HG02678 (cell line): ENCODE results near the gene CELF5.
"Not testable (repeated sequence)": the region's sequence is repeated elsewhere in the genome, so short reads cannot be mapped to it uniquely, and the experiment has no call there.

Source experiments
- ATAC-seq: cut with Tn5 transposase; IDR thresholded peaks from one replicate; pipeline ENCODE4 v1.9.1; 2021; ENCODE audit warnings: mild to moderate bottlenecking, moderate library complexity; ENCODE audit not compliant: unreplicated experiment

The CELF5 gene

DNA sequence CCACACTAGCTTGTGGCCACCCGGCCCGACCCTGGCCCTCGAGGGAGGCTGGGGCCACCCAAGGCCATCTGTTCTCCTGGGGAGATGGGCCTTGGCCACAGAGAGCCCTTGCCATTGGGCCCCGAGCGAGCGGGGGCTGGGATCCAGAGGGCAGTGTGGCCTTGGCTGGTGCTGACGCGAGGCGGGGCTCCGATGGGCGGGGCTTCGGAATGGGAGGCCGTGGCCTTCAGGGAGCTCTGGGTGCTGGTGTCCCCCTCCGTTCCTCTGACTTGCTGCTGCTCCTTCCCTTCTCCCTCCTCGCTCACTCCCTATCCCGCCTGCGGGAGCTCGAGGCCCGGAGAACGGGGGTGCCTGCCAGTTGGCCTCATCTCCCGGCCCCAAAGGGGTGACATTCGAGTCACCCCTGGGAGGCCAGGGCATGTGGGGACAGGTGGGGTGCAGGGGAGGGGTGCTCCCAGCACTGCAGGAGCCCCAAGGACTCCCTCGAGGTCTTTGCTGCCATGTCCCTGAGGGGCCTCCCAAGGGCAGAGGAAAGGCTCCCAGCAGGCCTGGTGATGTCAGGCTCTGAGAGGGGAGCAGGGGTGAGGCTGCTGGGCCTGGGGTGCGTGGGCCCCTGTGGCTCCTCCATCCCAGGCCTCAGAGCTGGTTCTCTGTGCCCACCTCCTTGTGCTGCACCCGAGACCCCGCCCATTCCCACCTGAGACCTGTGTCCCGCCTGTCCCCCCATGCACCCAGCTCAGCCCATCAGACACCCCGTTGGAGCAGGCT is 34.6 kb upstream of the CELF5 start:
- no peak for ATAC-seq

DNA sequence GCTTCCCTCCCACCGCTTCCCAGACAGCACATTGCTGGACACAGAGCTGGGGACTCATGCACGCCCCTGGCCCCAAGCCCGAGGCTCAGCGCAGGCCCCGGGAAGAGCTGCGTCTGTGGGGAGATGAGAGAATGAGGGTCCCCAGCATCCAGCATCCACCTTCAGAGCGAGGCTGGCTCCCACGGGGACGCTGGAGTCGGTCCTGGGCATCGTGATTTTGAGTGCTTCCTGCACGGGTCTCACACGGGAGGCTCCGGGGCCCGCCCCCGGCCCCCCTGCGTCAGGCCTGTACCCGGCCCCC is 34.0 kb upstream of the CELF5 start:
- ATAC-seq, result no peak

DNA sequence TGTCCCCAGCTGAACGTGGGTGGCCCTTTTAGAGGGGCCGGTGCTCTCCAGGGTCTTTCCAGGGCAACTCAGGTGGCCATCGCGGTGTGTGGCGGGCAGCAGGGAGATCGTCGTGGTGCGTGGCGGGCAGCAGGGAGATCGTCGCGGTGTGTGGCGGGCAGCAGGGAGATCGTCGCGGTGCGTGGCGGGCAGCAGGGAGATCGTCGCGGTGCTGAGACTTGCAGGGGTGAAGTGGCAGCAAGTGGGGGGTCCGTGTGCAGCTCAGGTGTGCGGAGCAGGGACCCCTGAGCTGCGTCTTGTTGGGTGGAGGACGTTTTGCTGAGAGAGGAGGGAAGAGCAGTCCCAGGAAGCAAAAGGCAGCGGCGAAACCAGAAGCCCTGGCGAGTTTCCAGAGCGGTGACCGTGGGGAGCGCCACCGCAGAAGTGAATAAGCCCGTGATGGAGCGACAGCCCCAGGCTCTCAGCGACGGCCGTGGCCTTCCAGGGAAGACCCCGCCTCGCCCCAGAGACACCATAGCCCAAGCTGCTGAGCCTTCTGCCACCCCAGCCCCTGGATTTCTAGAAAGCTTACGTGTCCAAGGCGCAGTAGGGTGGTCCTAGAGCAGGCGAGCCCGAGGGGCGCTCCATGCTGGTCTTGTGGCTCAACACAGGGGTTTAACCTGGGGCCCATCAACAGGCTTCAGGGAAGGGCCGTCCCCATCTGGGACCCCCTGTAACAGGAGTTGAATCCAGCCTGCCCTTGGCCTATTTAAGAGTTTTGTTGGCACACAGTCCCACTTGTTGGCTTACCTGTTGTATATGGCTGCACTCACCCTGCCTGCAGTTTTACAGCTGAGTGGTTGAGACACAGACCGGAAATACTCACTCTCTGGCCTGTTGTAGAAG is 33.3 kb upstream of the CELF5 start:
- ATAC-seq, result no peak

DNA sequence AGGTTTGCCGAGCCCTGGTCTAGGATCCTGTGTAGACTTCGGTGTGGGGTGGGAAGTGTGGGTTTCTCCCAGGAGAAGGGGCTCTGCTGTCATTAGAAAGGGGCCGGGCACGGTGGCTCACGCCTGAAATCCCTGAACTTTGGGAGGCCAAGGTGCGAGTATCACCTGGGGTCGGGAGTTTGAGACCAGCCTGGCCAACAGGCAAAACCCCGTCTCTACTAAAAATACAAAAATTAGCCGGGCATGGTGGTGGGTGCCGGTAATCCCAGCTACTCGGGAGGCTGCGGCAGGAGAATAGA is 32.7 kb upstream of the CELF5 start:
- not testable (repeated sequence) for ATAC-seq

DNA sequence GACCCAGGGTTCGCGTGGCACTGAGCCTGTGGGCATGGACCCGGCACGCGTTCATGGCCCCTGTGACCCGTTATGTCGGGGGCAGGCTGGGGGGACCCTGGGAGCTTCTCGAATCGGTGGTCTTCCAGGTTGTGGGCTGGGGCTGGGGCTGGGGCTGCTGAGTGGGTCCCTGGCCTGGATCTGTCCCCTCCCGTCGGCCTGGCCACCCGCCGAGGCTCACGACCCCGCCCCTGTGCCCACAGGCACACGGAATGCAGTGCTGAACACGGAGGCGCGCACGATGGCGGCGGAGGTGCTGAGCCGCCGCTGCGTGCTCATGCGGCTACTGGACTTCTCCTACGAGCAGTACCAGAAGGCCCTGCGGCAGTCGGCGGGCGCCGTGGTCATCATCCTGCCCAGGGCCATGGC is 32.2 kb upstream of the CELF5 start:
- ATAC-seq, result no peak

DNA sequence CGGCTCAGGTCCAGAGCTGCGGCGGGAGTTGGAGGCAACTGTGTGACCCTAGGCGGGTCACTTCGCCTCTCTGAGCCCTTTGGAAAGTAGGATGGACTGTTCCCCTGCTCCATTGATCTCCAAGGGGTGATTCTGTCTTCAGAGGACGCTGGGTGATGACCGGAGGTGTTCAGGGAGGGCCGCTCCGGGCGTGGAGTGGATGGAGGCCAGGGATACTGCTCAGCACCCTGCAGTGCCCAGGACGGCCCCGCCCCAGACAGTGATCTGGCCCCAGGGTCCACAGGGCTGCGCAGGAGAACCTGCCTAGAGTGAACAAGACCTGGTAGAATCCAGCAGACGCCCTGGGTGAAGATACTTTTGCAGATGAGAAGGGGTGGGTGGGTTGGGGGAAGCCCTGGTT is 31.8 kb upstream of the CELF5 start:
- no peak for ATAC-seq

DNA sequence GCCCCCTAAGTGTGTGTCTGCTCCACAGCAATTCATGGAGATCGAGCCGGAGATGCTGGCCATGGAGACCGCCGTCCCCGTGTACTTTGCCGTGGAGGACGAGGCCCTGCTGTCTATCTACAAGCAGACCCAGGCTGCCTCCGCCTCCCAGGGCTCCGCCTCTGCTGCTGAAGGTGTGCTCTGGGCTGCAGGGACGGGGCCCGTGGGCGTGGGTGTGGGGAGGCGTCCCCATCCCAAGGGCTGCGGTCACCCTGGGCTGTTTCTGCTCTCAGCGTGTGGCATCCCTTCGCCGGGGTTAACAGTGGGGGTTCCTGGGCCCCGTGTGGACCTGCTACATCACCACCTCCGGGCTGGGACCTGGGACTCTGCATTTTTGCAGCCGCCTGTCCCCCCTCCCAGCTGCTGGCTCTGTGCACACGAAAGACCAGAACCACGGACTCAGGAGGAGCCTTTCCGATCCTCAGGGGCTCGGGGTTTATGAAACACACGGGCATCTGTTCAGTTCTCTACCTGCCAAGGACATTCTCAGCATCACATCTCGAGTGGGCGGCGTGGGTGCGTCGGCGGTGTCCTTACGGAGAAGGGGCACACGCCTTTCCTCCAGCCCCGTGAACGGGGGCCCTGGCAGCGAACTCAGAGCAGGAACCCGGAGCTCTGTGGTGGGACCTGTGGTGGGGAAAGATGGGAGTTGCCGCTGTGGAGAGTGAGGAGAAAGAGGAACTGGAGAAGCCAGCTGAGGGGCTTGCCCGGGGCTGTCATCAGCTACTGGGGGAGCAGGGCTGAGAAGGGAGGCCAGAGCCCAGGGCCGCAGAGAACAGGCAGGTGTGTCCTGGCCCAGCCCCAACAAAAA is 31.0 kb upstream of the CELF5 start:
- no peak for ATAC-seq

DNA sequence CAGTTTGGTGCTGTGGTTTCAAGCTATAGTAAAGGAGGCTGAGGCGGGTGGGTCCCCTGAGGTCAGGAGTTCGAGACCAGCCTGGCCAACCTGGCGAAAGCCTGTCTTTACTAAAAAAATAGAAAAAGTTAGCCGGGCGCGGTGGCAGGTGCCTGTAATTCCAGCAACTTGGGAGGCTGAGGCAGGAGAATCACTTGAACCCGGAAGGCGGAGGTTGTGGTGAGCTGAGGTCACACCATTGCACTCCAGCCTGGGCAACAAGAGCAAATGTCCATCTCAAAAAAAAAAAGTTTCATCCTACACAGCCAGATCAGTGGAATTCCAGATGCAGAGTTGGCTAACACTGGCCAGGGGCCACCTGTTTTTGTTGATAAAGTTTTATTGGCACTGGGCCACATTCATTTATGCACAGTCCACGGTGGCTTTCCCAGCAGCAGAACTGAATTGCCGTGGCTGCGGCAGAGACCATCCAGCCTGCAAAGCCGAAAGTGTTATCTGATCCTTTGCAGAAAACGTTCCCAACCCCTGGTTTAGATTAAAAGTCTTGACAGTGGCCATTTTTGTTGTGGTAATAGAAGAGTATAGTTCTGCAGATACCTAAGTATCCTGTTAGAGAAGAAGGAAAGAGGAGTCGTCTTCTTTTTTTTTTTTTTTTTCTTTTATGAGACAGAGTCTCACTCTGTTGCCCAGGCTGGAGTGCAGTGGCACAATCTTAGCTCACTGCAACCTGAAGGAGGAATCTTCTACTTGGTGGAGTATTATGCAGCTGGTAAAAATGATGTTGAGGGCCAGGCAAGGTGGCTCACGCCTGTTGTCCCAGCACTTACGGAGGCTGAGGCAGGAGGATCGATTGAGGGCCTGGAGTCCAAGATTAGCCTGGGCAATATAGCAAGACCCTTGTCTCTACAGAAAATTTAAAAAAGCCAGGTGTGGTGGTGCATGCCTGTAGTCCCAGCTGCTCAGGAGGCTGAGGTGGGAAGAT is 30.1 kb upstream of the CELF5 start:
- no peak for ATAC-seq

DNA sequence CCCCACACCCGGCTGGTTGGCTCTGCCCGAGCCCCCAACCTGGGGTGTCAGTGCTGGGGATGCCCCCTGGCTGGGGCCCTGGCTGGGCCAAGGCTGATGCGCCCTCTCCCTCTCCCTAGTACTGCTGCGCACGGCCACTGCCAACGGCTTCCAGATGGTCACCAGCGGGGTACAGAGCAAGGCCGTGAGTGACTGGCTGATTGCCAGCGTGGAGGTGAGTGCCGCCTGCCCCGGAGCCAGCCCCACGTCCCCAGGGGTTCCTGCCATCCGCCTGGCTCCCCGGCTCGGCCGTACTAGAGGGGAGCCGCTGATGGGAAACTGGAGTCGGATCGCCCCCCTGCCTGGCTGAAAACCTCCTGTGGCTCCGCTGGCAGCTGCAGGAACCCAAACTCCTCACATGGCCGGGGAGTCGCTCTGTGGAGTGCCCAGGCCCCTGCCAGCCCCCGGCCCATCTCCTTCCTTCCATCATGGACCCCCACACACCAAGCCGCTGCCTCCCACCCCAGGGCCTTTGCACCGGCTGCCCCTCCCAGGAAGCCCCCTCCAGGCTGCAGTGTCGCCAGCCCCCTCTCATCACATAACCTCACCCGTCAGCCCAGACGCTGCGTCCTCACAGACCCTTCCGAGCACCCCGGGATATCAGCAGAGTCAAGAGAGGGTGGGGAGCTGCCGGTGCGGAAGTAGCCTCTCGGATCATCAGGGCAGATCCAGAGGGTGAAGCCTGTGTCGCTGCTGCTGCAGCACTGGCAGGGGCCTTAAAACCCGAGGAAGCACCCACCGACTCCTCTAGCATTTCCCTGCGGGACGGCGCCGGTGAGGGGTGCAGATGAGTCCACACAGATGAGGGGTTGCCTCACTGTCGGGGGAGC is 28.2 kb upstream of the CELF5 start:
- no peak for ATAC-seq

DNA sequence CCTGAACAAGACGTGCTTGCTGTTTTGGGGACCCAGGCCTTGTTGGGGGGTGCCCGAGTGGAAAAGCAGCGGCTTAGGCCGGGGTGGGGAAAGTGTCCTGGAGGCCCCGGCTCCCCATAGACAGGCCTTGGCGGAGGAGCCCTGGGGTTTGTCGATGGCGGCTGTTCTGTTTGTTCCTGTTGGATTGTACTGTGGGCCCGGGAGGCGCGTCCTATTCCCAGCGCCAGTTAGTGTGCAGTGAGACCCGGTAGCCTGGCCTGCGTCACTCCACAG is 27.6 kb upstream of the CELF5 start:
- ATAC-seq, result no peak

DNA sequence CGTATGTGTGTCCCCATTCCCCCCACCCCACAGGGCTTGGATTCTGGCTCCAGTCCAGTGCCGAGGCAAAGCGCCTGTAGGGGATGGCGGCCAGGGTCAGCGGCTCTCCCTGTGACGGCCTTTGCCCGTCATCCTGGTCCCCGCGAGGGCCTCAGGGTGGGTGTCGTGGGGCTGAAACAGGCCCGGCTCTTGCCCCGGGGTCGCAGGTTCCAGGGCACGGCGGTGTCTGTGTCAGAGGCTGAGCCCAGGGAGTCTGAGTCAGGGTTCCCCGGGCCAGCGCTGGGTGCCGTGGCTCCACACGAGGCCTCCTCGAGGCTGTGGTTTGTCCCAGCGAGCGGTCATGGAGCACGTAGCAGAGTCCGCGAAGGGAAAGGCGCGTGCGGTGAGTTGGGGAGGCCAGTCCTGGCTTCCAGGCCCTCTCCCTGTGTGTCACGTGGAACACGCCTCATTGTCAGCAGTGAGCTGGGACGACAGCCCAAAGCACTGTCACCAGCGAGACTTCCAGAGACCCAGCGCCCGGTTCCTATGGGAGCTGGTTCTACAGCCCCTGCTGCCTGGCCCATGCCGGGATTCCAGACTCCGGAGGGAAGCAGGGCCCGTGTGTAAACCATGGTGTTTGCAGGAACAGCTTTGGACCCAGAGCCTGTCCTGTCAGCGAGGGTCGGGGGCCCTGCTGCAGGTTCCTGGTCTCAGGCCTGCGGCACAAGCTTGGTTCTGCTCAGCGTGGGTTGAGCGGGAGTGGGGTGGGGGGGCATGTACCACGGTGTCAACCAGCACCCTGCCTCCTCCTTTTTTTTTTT is 25.4 kb upstream of the CELF5 start:
- no peak for ATAC-seq

DNA sequence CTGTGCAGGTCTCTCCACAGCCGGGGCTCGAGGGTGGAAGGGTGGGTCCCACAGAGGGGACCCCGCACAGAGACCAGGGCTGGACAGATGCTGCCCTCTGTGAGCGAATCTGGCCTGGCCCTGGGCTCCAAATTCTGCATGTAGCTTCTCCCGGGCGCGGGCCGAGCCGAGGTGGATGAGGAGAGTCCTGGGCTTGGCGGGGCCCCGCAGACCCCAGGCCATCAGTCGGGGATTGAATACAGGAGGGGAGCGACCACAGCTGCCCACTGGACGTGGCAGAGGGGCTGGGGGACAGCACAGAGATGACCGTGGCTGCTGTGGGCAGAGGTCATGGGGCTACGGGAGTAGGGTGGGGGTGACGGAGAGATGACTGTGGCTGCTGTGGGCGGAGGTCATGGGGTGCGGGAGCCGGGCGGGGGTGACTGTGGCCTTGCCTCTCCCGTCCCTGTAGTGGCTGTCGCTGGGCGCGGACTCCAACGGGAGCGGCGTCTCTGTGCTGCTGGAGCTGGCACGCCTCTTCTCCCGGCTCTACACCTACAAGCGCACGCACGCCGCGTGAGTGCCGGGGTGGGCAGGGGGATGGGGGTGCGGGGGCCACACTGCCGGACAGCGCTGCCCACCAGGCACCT is 23.3 kb upstream of the CELF5 start:
- ATAC-seq, result no peak

DNA sequence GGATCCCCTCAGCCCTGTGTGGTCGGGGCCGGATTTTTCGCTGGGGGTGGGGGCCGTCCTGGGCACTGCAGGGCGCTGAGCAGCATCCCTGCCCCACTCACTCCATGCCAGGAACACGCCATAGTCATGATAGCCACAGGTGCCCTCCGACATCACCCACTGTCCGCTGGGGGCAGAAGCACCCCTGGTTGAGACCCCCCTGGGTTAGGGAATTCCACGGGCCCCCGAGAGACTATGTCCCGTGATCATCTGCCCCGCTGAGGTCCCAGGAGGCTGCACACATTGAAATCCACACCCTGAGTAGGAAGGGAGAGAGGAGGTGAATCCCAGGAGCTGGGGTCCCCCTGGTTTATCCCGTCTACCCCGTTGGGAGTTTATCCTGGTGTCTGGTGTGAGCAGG is 22.6 kb upstream of the CELF5 start:
- no peak for ATAC-seq

DNA sequence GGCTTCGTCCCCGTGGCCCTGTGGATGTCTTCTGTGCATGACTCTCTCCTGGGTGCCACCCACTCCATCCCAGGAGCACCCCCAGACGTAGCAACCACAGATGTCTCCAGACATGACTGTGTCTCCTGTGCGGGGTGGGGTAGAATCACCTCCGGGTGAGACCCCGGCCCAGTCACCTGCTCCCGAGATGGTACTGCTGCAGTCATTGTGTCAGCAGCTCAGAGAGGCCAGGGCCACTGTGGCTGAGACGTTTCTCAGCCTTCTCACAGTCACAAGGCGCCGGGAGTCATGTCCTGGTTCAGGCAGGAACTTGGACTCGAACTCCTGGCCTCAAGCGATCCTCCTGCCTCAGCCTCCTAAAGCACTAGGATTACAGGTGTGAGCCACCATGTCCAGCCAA is 22.1 kb upstream of the CELF5 start:
- no peak for ATAC-seq

DNA sequence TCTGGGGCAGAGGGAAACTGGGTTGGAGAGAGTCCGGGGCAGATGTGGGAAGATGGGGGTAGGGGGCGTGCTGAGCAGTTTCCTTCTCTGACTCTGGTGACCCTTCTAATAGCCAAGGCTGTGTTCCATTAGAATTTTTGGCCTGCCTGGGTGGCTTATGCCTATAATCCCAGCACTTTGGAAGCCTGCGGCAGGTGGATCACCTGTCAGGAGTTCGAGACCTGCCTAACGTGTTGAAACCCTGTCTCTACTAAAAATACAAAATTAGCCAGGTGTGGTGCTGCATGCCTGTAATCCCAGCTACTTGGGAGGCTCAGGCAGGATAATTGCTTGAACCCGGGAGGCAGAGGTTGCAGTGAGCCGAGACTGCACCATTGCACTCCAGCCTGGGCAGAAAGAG is 21.6 kb upstream of the CELF5 start:
- not testable (repeated sequence) for ATAC-seq

DNA sequence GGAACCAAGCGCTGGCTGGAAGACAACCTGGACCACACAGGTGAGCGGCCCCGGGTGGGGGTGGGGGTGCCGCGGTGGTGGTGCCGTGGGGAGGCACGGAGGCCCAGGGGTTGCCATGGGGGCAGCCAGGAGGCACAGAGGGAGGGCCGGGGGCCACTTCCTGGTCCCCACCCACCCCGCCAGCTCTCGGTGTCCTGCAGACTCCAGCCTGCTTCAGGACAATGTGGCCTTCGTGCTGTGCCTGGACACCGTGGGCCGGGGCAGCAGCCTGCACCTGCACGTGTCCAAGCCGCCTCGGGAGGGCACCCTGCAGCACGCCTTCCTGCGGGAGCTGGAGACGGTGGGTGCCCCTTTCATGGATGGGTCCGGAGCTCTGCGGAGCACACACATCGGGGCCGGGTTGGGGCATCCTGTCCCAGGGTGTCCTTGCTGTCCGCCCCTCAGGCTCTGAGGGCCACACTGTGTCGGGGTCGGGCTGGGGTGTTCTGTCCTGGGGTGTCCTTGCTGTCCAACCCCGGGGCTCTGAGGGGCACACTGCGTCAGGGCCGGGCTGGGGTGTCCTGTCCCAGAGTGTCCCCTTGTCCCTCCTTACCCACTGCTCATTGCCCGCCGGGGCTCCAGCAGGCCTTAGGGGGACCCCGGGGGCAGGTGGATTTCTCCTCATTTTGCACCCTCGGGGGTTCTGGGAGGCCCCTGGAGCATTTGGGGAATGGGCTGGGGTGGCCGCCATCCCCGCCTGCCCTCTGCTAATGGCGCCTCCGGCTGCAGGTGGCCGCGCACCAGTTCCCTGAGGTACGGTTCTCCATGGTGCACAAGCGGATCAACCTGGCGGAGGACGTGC is 20.4 kb upstream of the CELF5 start:
- no peak for ATAC-seq

DNA sequence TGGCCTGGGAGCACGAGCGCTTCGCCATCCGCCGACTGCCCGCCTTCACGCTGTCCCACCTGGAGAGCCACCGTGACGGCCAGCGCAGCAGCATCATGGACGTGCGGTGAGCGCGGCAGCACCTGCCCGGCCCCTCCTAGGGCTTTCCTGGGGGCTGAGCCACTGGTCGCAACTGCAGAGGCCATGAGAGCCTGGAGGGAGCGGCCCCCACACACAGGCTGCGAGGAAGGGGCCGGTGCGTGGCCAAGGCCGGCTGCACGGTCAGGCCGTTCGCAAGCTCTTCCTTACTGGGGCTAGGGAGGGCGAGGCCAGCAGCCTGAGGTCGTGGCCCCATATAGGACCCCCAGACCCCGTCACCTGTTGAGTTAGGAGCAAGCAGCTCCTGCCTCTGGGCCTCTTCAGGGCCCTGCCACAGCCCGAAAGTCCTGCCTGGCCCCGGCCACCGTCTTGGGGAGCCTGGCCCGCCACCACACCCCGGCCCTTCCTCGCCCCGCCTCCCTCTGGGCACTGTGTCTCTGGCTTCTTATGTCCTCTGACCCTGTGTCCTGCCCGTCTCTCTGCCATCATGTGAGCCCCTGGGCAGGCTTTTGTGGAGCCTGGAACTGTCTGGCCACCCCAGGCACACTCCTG is 19.7 kb upstream of the CELF5 start:
- no peak for ATAC-seq
